ENCODE measurements around the gene FNDC3A. TPM values are rescaled to one million over a fixed set of nuclear protein-coding genes. Genes with fewer than 3 reads are reported as not detected.

Gene FNDC3A
- polyA plus RNA-seq, 1 of the 3 experiments (the other 2 are of a cell fraction), result 27.7 TPM

- Histone ChIP-seq H3K4me3 (ENCODE audit: low read depth in 2 of 2, low read length in 1 of 2) (no peak overlapping the region), H3K4me2 (no peak overlapping the region), H3K27ac (ENCODE audit: low read depth in 2 of 2, low read length in 1 of 2) (no peak overlapping the region), H3K36me3 (replicated peaks in 1 of 2; ENCODE audit: control insufficient read depth in 1 of 2, insufficient read depth in 2 of 2, low read length in 1 of 2) (no peaks in the 10 kb centered on the region), H3K9ac (no peak overlapping the region), H3K79me2 (ENCODE audit: insufficient read depth) (no peaks in the 10 kb centered on the region), H2AFZ (ENCODE audit: low read depth) (no peak overlapping the region), H3F3A (replicated peaks; ENCODE audit: insufficient read depth) (no peaks in the 10 kb centered on the region), H4K20me1 (ENCODE audit: insufficient read depth) (no peaks in the 10 kb centered on the region), H3K9me2 (no peaks in the 10 kb centered on the region), H3K9me3 (no peaks in the 10 kb centered on the region), H3K4me1 (ENCODE audit: control insufficient read depth in 1 of 2, insufficient read depth in 2 of 2, low read depth in 1 of 2, low read length in 1 of 2) (no peaks in the 10 kb centered on the region), H3K27me3 (ENCODE audit: insufficient read depth) (no peaks in the 10 kb centered on the region)
- DNase-seq, result no peak
- TF ChIP-seq RXRA (IDR thresholded peaks at IDR 0.05; ENCODE audit: borderline replicate concordance, low read depth) (no peak), GATA2 (CRISPR knock-in tag; IDR thresholded peaks at IDR 0.05) (no peak), MEF2A (IDR thresholded peaks at IDR 0.05; ENCODE audit: borderline replicate concordance, low read depth) (no peak), SIN3A (IDR thresholded peaks at IDR 0.05; ENCODE audit: borderline replicate concordance, low read depth, low read length) (no peak), ZBTB33 (IDR thresholded peaks at IDR 0.05; ENCODE audit: borderline replicate concordance, low read depth) (no peak), GABPA (IDR thresholded peaks at IDR 0.05; ENCODE audit: low read depth) (no peak), SMC3 (IDR thresholded peaks at IDR 0.05; ENCODE audit: low read depth, low read length) (no peak), YY1 (IDR thresholded peaks at IDR 0.05; ENCODE audit: low read depth) (no peak), RFX5 (IDR thresholded peaks at IDR 0.05; ENCODE audit: low read length) (no peak), TAF1 (IDR thresholded peaks at IDR 0.05; ENCODE audit: borderline replicate concordance, low read depth, low read length) (no peak), FOXJ3 (CRISPR knock-in tag; IDR thresholded peaks at IDR 0.05) (no peak), TCF12 (IDR thresholded peaks at IDR 0.05) (no peak), POLR2AphosphoS5 (IDR thresholded peaks at IDR 0.05; ENCODE audit: low read depth, low read length) (no peak), FOSL2 (IDR thresholded peaks at IDR 0.05; ENCODE audit: borderline replicate concordance, low read depth) (no peak), NRF1 (IDR thresholded peaks at IDR 0.05; ENCODE audit: low read depth, low read length) (no peak), MAX (IDR thresholded peaks at IDR 0.05; ENCODE audit: low read depth) (no peak), TEAD4 (IDR thresholded peaks at IDR 0.05; ENCODE audit: borderline replicate concordance, insufficient read depth) (no peak), CTCF (IDR thresholded peaks at IDR 0.05) (no peak)
- WGBS (ENCODE audit: low lambda C conversion rate), result 93% methylated on average over 3 of the region's 3 CpGs
- ChIA-PET CTCF (no interaction called here), POLR2A (no interaction called here)
These were observed 259.0 kb downstream of the FNDC3A start for GRCh38 chr13:49234741-49235140.

Data from SK-N-SH (cell line).